NB4 (cell line): Measurements from ENCODE around the gene CCDC88C.

Experiments used
- DNase-seq: peaks from one replicate; pipeline ENCODE4 v3.0.0; 2010; ENCODE audit warnings: low read depth
- H3K4me3 ChIP-seq: one replicate; pipeline ENCODE4 v1.5.1; 2011; ENCODE audit warnings: mild to moderate bottlenecking, low read depth, low read length, moderate library complexity
- MYC ChIP-seq: IDR thresholded peaks from 2 replicates; pipeline ENCODE4 v1.6.1; 2011; ENCODE audit warnings: low read depth, low read length
- POLR2A ChIP-seq: IDR thresholded peaks from 2 replicates; pipeline ENCODE4 v1.6.1; 2011; ENCODE audit warnings: mild to moderate bottlenecking; ENCODE audit not compliant: insufficient read length; ENCODE audit errors: extremely low read depth
- TF ChIP-seq, protein P1 (sequence below): IDR thresholded peaks from one replicate; pipeline ENCODE4 v1.5.1; 2012; ENCODE audit warnings: low read depth, low read length
- TF ChIP-seq, protein P2 (sequence below): IDR thresholded peaks from 2 replicates; pipeline ENCODE4 v1.6.1; 2011; ENCODE audit warnings: low read depth, low read length

CCDC88C gene

DNA sequence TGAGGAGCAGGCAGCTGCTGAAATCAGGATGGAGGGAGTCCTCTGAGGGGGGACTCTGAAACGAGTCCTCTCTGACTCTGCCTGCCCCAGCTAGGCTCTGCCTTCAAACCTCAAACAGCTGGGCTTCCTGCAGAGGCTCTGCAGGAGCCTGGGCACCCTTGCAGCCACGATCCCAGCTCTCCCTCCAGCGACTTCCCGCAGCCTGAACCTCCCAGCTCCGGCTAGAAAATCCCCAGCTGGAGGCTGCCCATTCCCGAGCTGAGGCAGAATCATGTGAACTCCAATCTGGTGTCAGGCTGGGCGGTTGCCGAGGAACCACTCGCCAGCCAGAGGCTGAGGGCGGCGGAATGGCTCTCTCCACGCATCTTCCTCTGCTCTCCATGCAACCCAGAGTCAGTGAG, 173.1 kb downstream of the CCDC88C start, which contains the start of gene GPR68:
TSS of gene GPR68 (minus strand) at position 204 of the 401 bp plus-strand sequence. CDS start 9,654 bp downstream, outside the sequence.
- H3K4me3 ChIP-seq, result peak within 1 kb of the TSS; percentile 59
- DNase-seq, result peak; percentile 75
- TF ChIP-seq, protein P1, sequence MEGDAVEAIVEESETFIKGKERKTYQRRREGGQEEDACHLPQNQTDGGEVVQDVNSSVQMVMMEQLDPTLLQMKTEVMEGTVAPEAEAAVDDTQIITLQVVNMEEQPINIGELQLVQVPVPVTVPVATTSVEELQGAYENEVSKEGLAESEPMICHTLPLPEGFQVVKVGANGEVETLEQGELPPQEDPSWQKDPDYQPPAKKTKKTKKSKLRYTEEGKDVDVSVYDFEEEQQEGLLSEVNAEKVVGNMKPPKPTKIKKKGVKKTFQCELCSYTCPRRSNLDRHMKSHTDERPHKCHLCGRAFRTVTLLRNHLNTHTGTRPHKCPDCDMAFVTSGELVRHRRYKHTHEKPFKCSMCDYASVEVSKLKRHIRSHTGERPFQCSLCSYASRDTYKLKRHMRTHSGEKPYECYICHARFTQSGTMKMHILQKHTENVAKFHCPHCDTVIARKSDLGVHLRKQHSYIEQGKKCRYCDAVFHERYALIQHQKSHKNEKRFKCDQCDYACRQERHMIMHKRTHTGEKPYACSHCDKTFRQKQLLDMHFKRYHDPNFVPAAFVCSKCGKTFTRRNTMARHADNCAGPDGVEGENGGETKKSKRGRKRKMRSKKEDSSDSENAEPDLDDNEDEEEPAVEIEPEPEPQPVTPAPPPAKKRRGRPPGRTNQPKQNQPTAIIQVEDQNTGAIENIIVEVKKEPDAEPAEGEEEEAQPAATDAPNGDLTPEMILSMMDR, result no peak
- TF ChIP-seq, protein P2, sequence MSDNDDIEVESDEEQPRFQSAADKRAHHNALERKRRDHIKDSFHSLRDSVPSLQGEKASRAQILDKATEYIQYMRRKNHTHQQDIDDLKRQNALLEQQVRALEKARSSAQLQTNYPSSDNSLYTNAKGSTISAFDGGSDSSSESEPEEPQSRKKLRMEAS, result no peak
- no peak for TF ChIP-seq MYC

DNA sequence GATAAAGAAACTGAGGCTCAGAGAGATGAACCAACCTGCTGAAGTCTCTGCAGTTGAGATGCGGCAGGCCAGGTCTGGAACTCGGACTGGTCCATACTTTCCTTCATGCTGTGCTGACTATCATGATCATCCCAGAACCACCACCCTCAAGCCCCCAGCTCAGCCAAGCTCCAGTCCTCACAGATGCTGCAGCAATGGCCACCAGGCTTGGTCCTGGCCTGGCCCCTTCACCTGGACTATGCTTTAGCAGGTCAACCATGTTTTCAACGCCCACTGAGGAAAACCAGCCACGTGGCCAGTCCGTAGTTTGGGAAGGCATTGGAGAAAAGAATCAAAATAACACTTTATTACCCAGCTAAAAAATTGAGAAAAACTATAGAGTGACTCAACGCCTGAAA, 174.5 kb downstream of the CCDC88C start:
- no peak for DNase-seq
- TF ChIP-seq MYC (no peak), POLR2A (no peak)
- TF ChIP-seq, protein P1, result no peak
- TF ChIP-seq, protein P2, result no peak
- peak overlapping the region; percentile 59 for H3K4me3 ChIP-seq

DNA sequence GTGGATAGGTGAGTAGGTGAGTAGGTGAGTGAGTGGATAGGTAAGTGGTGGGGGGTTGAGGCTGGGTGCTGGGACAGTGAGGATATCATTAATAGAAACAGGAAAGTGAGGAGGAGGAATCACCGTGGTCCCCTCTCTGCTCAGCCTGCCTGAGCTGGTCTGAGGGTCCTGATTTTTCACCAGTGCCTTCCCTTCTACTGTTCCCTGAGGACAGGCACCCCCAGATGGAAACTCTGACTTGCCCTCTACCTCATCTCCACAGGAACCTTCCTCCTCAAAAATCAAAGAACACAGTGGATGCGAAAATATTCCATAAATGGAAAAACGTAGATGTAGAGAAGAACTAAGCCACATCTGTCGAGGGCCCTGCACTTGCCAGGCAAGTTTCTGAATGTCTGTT, 175.0 kb downstream of the CCDC88C start:
- no peak for DNase-seq
- peak overlapping the region; percentile 59 for H3K4me3 ChIP-seq
- TF ChIP-seq, protein P2, result no peak
- TF ChIP-seq MYC (no peak), POLR2A (no peak)
- TF ChIP-seq, protein P1, result no peak

DNA sequence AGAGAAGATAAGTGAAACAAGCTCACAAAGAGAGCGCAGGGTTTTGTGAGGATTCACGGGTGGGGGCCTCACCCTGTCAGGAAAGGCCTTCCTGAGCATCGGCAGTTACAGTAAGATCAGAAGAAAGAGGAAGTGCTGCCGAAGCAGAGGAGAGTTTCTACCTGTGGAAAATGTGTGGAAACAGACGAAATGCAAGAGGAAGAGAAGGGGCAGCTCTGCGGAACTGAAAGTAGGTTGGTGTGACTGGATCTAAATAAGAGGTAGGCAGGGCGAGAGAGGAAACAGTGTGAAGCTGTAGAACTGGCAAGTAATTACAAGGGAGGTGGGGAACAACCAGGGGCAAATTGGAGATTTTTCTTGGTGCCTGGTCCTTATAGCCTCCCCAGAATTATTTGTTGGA, 175.8 kb downstream of the CCDC88C start:
- peak overlapping the region; percentile 50 for H3K4me3 ChIP-seq
- peak; percentile 84 for DNase-seq

DNA sequence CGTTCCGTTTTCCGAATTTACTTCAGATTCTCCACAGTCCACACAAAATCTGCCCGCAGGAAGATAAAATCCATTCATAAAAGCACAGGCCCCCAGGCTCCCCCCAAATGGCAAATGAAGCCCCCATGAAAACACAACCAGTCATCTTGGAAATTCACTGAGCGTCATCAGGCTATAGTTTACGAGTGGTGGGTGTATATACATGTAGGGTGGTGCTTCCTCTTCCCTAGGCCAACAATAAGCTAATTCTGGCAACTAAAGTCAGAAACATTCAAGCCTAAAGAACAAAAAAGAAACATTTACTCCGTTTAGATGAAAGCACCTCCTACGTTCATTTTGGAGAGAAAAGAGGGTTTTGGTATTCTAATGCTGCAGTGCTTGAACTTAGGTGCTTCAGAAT, 179.0 kb downstream of the CCDC88C start:
- DNase-seq, result no peak
- TF ChIP-seq MYC, result no peak
- TF ChIP-seq POLR2A, result no peak
- TF ChIP-seq, protein P2, result no peak
- TF ChIP-seq, protein P1, result no peak
- no peak overlapping the region for H3K4me3 ChIP-seq

More for the DNA sequence above, 175.8 kb downstream of the CCDC88C start:
- TF ChIP-seq, protein P2, result no peak
- no peak; the same call in 1 of the 2 replicates for TF ChIP-seq MYC
- TF ChIP-seq, protein P1, result no peak
- no peak for TF ChIP-seq POLR2A
